ENCODE measurements around the gene TSR2. TPM values are rescaled to one million over a fixed set of nuclear protein-coding genes. Genes with fewer than 3 reads are reported as not detected.

TSR2 gene
- total RNA-seq, 1 experiment from 2014 or later = 27.9 TPM

- H3K79me2 ChIP-seq (ENCODE audit: insufficient read depth, low read length) = no peaks in the 10 kb centered on the region
- TF ChIP-seq JUND (IDR thresholded peaks at IDR 0.05) (no peak), SIN3A (IDR thresholded peaks at IDR 0.05; ENCODE audit: low read depth) (no peak), FOSL1 (IDR thresholded peaks at IDR 0.05; ENCODE audit: low read depth) (no peak), MAX (IDR thresholded peaks at IDR 0.05) (no peak), TCF7L2 (IDR thresholded peaks at IDR 0.05; ENCODE audit: borderline replicate concordance, extremely low read depth, insufficient read depth, insufficient read length) (no peak), POLR2AphosphoS5 (IDR thresholded peaks at IDR 0.05; ENCODE audit: low read depth, low read length) (no peak), ATF3 (IDR thresholded peaks at IDR 0.05) (no peak)
- TF ChIP-seq, protein P1, sequence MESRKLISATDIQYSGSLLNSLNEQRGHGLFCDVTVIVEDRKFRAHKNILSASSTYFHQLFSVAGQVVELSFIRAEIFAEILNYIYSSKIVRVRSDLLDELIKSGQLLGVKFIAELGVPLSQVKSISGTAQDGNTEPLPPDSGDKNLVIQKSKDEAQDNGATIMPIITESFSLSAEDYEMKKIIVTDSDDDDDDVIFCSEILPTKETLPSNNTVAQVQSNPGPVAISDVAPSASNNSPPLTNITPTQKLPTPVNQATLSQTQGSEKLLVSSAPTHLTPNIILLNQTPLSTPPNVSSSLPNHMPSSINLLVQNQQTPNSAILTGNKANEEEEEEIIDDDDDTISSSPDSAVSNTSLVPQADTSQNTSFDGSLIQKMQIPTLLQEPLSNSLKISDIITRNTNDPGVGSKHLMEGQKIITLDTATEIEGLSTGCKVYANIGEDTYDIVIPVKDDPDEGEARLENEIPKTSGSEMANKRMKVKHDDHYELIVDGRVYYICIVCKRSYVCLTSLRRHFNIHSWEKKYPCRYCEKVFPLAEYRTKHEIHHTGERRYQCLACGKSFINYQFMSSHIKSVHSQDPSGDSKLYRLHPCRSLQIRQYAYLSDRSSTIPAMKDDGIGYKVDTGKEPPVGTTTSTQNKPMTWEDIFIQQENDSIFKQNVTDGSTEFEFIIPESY (IDR thresholded peaks at IDR 0.05; ENCODE audit: extremely low read depth, insufficient replicate concordance, low read length) = no peak
- no peaks in the 10 kb centered on the region for H3K36me3 ChIP-seq (ENCODE audit: control insufficient read depth in 1 of 2, insufficient read depth in 2 of 2, low read length in 2 of 2)
- no peaks in the 10 kb centered on the region for H3K9me2 ChIP-seq (ENCODE audit: insufficient read depth)
- no peak for ATAC-seq
- no peaks in the 10 kb centered on the region for H3K9me3 ChIP-seq (ENCODE audit: control insufficient read depth in 1 of 2, insufficient read depth in 1 of 2, low read depth in 1 of 2, low read length in 2 of 2)
- RAD21 ChIA-PET (ENCODE audit: low non-redundant PET in 1 of 2, low total read pairs in 2 of 2, uncharacterized antibody in 2 of 2, unreplicated experiment in 2 of 2) = no interaction called here
- H4K20me1 ChIP-seq (ENCODE audit: insufficient read depth) = no peaks in the 10 kb centered on the region
- no peaks in the 10 kb centered on the region for H3K4me1 ChIP-seq (ENCODE audit: control insufficient read depth in 1 of 2, insufficient read depth in 2 of 2, low read length in 2 of 2)
- no peak overlapping the region for H3K4me3 ChIP-seq (replicated peaks in 1 of 2; ENCODE audit: low read depth in 1 of 2, low read length in 2 of 2)
- no peak for DNase-seq (ENCODE audit: low read depth, low spot score)
- no TSS peak for BruUV-seq (replicated peaks)
- no peak overlapping the region for H3K4me2 ChIP-seq (ENCODE audit: low read length)
- no peak overlapping the region for H3K27ac ChIP-seq (ENCODE audit: low read depth, low read length)
- no peak overlapping the region for H3K9ac ChIP-seq (ENCODE audit: low read length)
- no peaks in the 10 kb centered on the region for H3K27me3 ChIP-seq (ENCODE audit: insufficient read depth, low read length)
- intact Hi-C loops (cut with micrococcal nuclease) = no loop called here
- no peak overlapping the region for H2AFZ ChIP-seq (ENCODE audit: low read depth, low read length, poor library complexity, severe bottlenecking)
- POLR2A ChIA-PET = no interaction called here
- CTCF ChIA-PET = no interaction called here
These were observed 18.0 kb upstream of the TSR2 start for GRCh38 chrX:54422168-54422567.

Data from HCT116 (cell line).